ENCODE data around the gene CPLANE2. TPM values are rescaled to one million over a fixed set of nuclear protein-coding genes. Genes with fewer than 3 reads are reported as not detected.

The CPLANE2 gene
- total RNA-seq, 2 experiments from 2014 or later, result 11.6 to 15.4 TPM

DNA sequence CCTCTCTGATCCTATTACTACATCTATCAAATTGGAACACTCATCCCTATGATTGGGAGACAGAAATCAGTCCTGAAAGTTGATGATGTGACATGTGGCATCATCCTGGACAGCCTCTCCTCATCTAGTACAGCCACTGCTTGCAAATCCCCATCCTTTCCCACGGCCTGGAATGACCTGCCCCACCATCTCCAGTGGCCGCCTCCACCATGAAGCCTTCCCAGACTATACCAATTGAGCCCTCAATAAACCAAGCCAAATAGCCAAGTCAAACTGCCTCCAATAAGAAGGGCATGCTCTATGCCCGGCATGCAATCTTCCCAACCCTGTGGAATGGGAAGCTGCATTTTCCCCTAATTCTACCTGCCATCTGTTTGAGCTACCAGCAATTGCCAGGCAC lies 24.0 kb downstream of the CPLANE2 start:
- no peak for DNase-seq (ENCODE audit: low spot score)
- intact Hi-C loops (cut with micrococcal nuclease; ENCODE audit: unreplicated experiment), result no loop called here
- CTCF ChIA-PET (ENCODE audit: unreplicated experiment), result no interaction called here

DNA sequence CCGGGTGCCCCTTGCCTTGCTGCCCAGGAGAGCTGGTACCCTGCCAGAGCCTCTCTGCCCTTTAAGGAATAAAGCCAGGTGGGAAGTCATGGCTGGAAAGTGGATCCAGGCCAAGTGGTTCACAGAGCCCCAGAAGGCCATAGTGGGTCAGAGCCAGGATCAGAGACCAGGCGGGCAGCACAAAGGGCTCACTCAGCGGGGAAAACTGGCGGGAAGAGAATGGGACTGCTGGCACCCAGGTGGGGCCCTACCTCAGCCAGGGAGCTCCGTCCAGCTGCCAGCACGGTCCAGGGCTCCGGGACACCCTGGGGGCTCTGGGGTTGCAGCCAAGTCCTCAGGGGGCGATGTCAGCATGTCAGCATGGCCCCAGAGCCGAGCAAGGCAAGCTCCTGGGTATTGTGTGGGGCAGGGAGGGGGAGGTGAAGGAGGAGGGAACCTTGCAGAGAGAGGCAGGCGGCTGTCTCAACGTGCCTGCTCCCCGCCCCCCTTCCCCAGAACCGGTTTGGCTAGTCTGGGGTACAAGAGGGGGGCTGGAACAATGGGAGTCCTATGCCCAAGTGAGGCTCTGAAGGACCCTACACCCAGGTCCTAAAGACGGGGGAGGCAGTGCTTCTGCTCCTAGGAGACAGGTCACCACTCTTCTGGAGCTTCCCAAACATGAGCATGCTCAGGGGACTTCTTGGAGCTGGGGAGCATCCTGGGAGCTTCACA lies 24.6 kb downstream of the CPLANE2 start, which contains the start of gene ARHGEF19:
Gene ARHGEF19 (minus strand): TSS at position 402 of the 711 bp plus-strand sequence. CDS start 3,598 bp downstream, outside the sequence.
- POLR2A ChIA-PET, result no interaction called here
- Histone ChIP-seq H3K9me2 (ENCODE audit: insufficient read depth, low read length) (no peaks in the 10 kb centered on the region), H3K36me3 (ENCODE audit: insufficient read depth, low read length) (no peaks in the 10 kb centered on the region), H4K20me1 (ENCODE audit: insufficient read depth, low read length) (no peaks in the 10 kb centered on the region), H3K4me1 (ENCODE audit: insufficient read depth, low read length, poor library complexity, severe bottlenecking) (peaks cover 10% of the 10 kb centered on the region), H3K4me3 (ENCODE audit: low read depth, low read length, poor library complexity, severe bottlenecking) (no peak within 1 kb of the TSS), H3K27ac (ENCODE audit: low read depth, low read length, poor library complexity, severe bottlenecking) (no peak within 1 kb of the TSS), H3K79me2 (ENCODE audit: insufficient read depth, low read depth, low read length) (no peaks in the 10 kb centered on the region), H3K4me2 (ENCODE audit: low read length) (no peak within 1 kb of the TSS), H2AFZ (ENCODE audit: low read length) (no peak within 1 kb of the TSS), H3K9me3 (ENCODE audit: low read length) (no peaks in the 10 kb centered on the region)
- no peak for DNase-seq (ENCODE audit: low spot score)
- no peak for TF ChIP-seq EZH2phosphoT487 (IDR thresholded peaks at IDR 0.05; ENCODE audit: borderline replicate concordance, low read depth, low read length)
- TF ChIP-seq, protein P1, sequence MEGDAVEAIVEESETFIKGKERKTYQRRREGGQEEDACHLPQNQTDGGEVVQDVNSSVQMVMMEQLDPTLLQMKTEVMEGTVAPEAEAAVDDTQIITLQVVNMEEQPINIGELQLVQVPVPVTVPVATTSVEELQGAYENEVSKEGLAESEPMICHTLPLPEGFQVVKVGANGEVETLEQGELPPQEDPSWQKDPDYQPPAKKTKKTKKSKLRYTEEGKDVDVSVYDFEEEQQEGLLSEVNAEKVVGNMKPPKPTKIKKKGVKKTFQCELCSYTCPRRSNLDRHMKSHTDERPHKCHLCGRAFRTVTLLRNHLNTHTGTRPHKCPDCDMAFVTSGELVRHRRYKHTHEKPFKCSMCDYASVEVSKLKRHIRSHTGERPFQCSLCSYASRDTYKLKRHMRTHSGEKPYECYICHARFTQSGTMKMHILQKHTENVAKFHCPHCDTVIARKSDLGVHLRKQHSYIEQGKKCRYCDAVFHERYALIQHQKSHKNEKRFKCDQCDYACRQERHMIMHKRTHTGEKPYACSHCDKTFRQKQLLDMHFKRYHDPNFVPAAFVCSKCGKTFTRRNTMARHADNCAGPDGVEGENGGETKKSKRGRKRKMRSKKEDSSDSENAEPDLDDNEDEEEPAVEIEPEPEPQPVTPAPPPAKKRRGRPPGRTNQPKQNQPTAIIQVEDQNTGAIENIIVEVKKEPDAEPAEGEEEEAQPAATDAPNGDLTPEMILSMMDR (conservative IDR thresholded peaks at IDR 0.05; ENCODE audit: low read length), result no peak
- intact Hi-C loops (cut with micrococcal nuclease; ENCODE audit: unreplicated experiment), result no loop called here
- CTCF ChIA-PET (ENCODE audit: unreplicated experiment), result no interaction called here
- no TSS peak for BruUV-seq (replicated peaks)

More for the DNA sequence above, 24.0 kb downstream of the CPLANE2 start:
- H3K9me2 ChIP-seq (ENCODE audit: insufficient read depth, low read length), result no peaks in the 10 kb centered on the region
- no peak overlapping the region for H3K4me2 ChIP-seq (ENCODE audit: low read length)
- no peak overlapping the region for H3K4me3 ChIP-seq (ENCODE audit: low read depth, low read length, poor library complexity, severe bottlenecking)
- no peak for TF ChIP-seq EZH2phosphoT487 (IDR thresholded peaks at IDR 0.05; ENCODE audit: borderline replicate concordance, low read depth, low read length)
- TF ChIP-seq, protein P1 (conservative IDR thresholded peaks at IDR 0.05; ENCODE audit: low read length), result no peak
- BruUV-seq (replicated peaks), result no TSS peak
- H3K36me3 ChIP-seq (ENCODE audit: insufficient read depth, low read length), result no peaks in the 10 kb centered on the region
- peaks cover 16% of the 10 kb centered on the region for H3K4me1 ChIP-seq (ENCODE audit: insufficient read depth, low read length, poor library complexity, severe bottlenecking)
- H2AFZ ChIP-seq (ENCODE audit: low read length), result no peak overlapping the region
- no peaks in the 10 kb centered on the region for H3K9me3 ChIP-seq (ENCODE audit: low read length)
- POLR2A ChIA-PET, result no interaction called here
- H3K27ac ChIP-seq (ENCODE audit: low read depth, low read length, poor library complexity, severe bottlenecking), result no peak overlapping the region
- H4K20me1 ChIP-seq (ENCODE audit: insufficient read depth, low read length), result no peaks in the 10 kb centered on the region
- H3K79me2 ChIP-seq (ENCODE audit: insufficient read depth, low read depth, low read length), result no peaks in the 10 kb centered on the region

DNA sequence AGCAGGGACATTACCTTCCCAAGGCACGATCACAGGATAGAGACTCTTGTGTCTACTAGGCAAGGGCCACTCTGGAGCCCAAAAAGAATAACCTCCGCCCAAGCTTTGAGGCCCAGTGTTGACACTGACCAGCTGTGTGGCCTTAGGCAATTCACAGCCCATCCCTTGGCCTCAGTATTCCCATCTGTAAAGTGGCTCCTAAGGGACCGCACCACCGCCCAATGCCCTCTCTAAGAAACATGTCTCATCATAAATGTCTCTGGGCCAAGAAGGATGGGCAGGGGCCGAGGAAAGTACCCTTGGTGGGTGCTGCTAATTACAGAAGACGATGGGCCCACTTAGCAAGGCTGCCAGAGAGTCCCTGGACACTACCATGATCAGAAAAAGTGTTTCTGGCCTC lies 25.2 kb downstream of the CPLANE2 start:
- BruUV-seq (replicated peaks), result no TSS peak
- ChIA-PET POLR2A (interaction anchor here (0.7 kb wide), 1 partner anchor 581 kb away, joined by 3 read pairs; no protein-coding TSS in a partner anchor), CTCF (ENCODE audit: unreplicated experiment) (no interaction called here)

More for the DNA sequence above, 25.2 kb downstream of the CPLANE2 start:
- no peaks in the 10 kb centered on the region for H3K36me3 ChIP-seq (ENCODE audit: insufficient read depth, low read length)
- H3K4me3 ChIP-seq (ENCODE audit: low read depth, low read length, poor library complexity, severe bottlenecking), result no peak overlapping the region
- H3K27ac ChIP-seq (ENCODE audit: low read depth, low read length, poor library complexity, severe bottlenecking), result no peak overlapping the region
- H4K20me1 ChIP-seq (ENCODE audit: insufficient read depth, low read length), result no peaks in the 10 kb centered on the region
- H3K4me1 ChIP-seq (ENCODE audit: insufficient read depth, low read length, poor library complexity, severe bottlenecking), result peaks cover 7% of the 10 kb centered on the region
- intact Hi-C loops (cut with micrococcal nuclease; ENCODE audit: unreplicated experiment), result no loop called here
- no peak for DNase-seq (ENCODE audit: low spot score)
- no peaks in the 10 kb centered on the region for H3K9me2 ChIP-seq (ENCODE audit: insufficient read depth, low read length)
- no peak overlapping the region for H2AFZ ChIP-seq (ENCODE audit: low read length)
- H3K79me2 ChIP-seq (ENCODE audit: insufficient read depth, low read depth, low read length), result no peaks in the 10 kb centered on the region
- no peak overlapping the region for H3K4me2 ChIP-seq (ENCODE audit: low read length)
- TF ChIP-seq, protein P1 (conservative IDR thresholded peaks at IDR 0.05; ENCODE audit: low read length), result no peak
- TF ChIP-seq EZH2phosphoT487 (IDR thresholded peaks at IDR 0.05; ENCODE audit: borderline replicate concordance, low read depth, low read length), result no peak
- H3K9me3 ChIP-seq (ENCODE audit: low read length), result no peaks in the 10 kb centered on the region

All from OCI-LY7 (cell line).